OCI-LY3 (cell line): ENCODE results near the gene HMGN3.
"Not testable (repeated sequence)": the region's sequence is repeated elsewhere in the genome, so short reads cannot be mapped to it uniquely, and the experiment has no call there.

ENCODE experiments used
- H2AFZ ChIP-seq: fragments of 200-600, 300-600 bp; shearing (Covaris generic); 2 replicates; pipeline ENCODE4 v1.6.0; 2014; ENCODE audit warnings: antibody characterized with exemption, low read depth, low read length
- H3K27ac ChIP-seq: fragments of 200-600, 300-600 bp; sonication (generic); 2 replicates; pipeline ENCODE4 v1.5.1; 2014; ENCODE audit warnings: mild to moderate bottlenecking, low read length, moderate library complexity, mixed read lengths
- H3K27me3 ChIP-seq: fragments of 200-600, 300-600 bp; sonication (generic); 2 replicates; pipeline ENCODE4 v1.6.1; 2014; ENCODE audit warnings: low read depth, low read length, mixed read lengths
- H3K36me3 ChIP-seq: fragments of 200-600, 300-600 bp; sonication (generic); replicated peaks from 2 replicates; pipeline ENCODE3; 2014; ENCODE audit warnings: low read depth, low read length, mixed read lengths
- H3K4me1 ChIP-seq: fragments of 300-600, 200-600 bp; sonication (generic); 2 replicates; pipeline ENCODE4 v1.6.1; 2014; ENCODE audit warnings: low read length, mixed read lengths
- H3K4me2 ChIP-seq: fragments of 200-600, 300-600 bp; sonication (generic); 2 replicates; pipeline ENCODE4 v1.6.1; 2014; ENCODE audit warnings: low read length, mixed read lengths
- H3K4me3 ChIP-seq: fragments of 300-600, 200-600 bp; sonication (generic); 2 replicates; pipeline ENCODE4 v1.5.1; 2014; ENCODE audit warnings: antibody characterized with exemption, mild to moderate bottlenecking, low read length, moderate library complexity
- H3K79me2 ChIP-seq: fragments of 300-600, 200-600 bp; shearing (Covaris generic); 2 replicates; pipeline ENCODE4 v1.6.1; 2014; ENCODE audit warnings: mild to moderate bottlenecking, low read length, mixed read lengths
- H3K9ac ChIP-seq: fragments of 300-600, 200-600 bp; shearing (Covaris generic); 2 replicates; pipeline ENCODE4 v1.6.0; 2014; ENCODE audit warnings: mild to moderate bottlenecking, low read length, moderate library complexity
- H3K9me3 ChIP-seq: fragments of 200-600, 300-600 bp; shearing (Covaris generic); 2 replicates; pipeline ENCODE4 v1.6.1; 2014; ENCODE audit warnings: low read length, mixed read lengths; ENCODE audit not compliant: insufficient read depth
- H4K20me1 ChIP-seq: fragments of 200-600, 300-600 bp; sonication (generic); 2 replicates; pipeline ENCODE4 v1.6.1; 2016; ENCODE audit warnings: low read length, mixed read lengths; ENCODE audit not compliant: insufficient read depth
- EZH2phosphoT487 ChIP-seq: fragments of 200-600 bp; shearing (Covaris generic); IDR thresholded peaks from 2 replicates; pipeline ENCODE4 v1.6.1; 2018; ENCODE audit warnings: antibody characterized with exemption, mixed run types, low read depth
- TF ChIP-seq, protein P1 (sequence below): fragments of 200-600, 300-600 bp; sonication (generic); IDR thresholded peaks from 2 replicates; pipeline ENCODE4 v1.5.1; 2014; ENCODE audit warnings: antibody characterized with exemption, low read length, low read depth

Gene HMGN3

DNA sequence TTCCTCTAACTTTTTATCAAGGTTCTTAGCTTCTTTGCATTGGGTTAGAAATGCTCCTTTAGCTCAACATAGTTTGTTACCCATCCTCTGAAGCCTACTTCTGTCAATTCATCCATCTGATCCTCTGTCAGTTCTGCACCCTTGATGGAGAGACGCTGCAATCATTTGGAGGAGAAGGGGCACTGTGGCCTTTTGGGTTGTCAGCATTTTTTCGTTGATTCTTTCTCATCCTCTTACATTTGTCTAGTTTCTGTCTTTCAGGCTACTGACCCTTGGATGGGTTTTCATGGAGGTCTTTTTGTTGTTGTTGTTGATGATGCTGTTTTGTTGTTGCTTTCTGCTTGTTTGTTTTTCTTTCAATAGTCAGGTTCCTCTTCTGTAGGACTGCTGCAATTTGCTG lies 26.3 kb upstream of the HMGN3 start:
- H3K4me2 ChIP-seq, result no peak overlapping the region
- H3K9me3 ChIP-seq, result no peaks in the 10 kb centered on the region
- no peaks in the 10 kb centered on the region for H3K4me1 ChIP-seq
- no peaks in the 10 kb centered on the region for H3K36me3 ChIP-seq
- no peaks in the 10 kb centered on the region for H3K79me2 ChIP-seq
- no peak overlapping the region for H3K9ac ChIP-seq
- H3K4me3 ChIP-seq, result no peak overlapping the region
- H3K27ac ChIP-seq, result no peak overlapping the region
- no peaks in the 10 kb centered on the region for H3K27me3 ChIP-seq
- no peaks in the 10 kb centered on the region for H4K20me1 ChIP-seq
- TF ChIP-seq, protein P1, sequence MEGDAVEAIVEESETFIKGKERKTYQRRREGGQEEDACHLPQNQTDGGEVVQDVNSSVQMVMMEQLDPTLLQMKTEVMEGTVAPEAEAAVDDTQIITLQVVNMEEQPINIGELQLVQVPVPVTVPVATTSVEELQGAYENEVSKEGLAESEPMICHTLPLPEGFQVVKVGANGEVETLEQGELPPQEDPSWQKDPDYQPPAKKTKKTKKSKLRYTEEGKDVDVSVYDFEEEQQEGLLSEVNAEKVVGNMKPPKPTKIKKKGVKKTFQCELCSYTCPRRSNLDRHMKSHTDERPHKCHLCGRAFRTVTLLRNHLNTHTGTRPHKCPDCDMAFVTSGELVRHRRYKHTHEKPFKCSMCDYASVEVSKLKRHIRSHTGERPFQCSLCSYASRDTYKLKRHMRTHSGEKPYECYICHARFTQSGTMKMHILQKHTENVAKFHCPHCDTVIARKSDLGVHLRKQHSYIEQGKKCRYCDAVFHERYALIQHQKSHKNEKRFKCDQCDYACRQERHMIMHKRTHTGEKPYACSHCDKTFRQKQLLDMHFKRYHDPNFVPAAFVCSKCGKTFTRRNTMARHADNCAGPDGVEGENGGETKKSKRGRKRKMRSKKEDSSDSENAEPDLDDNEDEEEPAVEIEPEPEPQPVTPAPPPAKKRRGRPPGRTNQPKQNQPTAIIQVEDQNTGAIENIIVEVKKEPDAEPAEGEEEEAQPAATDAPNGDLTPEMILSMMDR, result no peak
- no peak for TF ChIP-seq EZH2phosphoT487
- no peak overlapping the region for H2AFZ ChIP-seq

- H2AFZ ChIP-seq, result no peak overlapping the region
- no peaks in the 10 kb centered on the region for H3K9me3 ChIP-seq
- no peaks in the 10 kb centered on the region for H3K27me3 ChIP-seq
- H3K79me2 ChIP-seq, result no peaks in the 10 kb centered on the region
- H3K4me3 ChIP-seq, result no peak overlapping the region
- no peaks in the 10 kb centered on the region for H4K20me1 ChIP-seq
- no peaks in the 10 kb centered on the region for H3K36me3 ChIP-seq
- H3K27ac ChIP-seq, result no peak overlapping the region
- no peaks in the 10 kb centered on the region for H3K4me1 ChIP-seq
- H3K9ac ChIP-seq, result no peak overlapping the region
- TF ChIP-seq, protein P1, result no peak
- H3K4me2 ChIP-seq, result no peak overlapping the region
Observed at GRCh38 chr6:79257381-79258205, 23.1 kb upstream of the HMGN3 start.

DNA sequence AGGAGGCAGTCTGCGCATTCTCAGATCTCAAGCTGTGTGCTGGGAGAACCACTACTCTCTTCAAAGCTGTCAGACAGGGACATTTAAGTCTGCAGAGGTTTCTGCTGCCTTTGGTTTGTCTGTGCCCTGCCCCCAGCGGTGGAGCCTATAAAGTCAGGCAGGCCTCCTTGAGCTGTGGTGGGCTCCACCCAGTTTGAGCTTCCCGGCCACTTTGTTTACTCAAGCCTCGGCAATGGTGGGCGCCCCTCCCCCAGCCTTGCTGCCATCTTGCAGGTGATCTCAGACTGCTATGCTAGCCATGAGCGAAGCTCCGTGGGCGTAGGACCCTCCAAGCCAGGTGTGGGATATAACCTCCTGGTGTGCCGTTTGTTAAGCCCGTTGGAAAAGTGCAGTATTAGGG lies 22.3 kb upstream of the HMGN3 start:
- H2AFZ ChIP-seq, H3K4me2 ChIP-seq, H3K9ac ChIP-seq, H3K27me3 ChIP-seq, H3K4me3 ChIP-seq, H4K20me1 ChIP-seq, H3K27ac ChIP-seq, H3K9me3 ChIP-seq, H3K4me1 ChIP-seq, H3K36me3 ChIP-seq, H3K79me2 ChIP-seq: not testable (repeated sequence)

GRCh38 chr6:79255086-79255485 lies 20.6 kb upstream of the HMGN3 start:
- not testable (repeated sequence) for H3K4me2 ChIP-seq, H3K4me3 ChIP-seq, H4K20me1 ChIP-seq, H3K36me3 ChIP-seq, H2AFZ ChIP-seq, H3K9ac ChIP-seq, H3K79me2 ChIP-seq, H3K9me3 ChIP-seq, H3K4me1 ChIP-seq, H3K27me3 ChIP-seq, H3K27ac ChIP-seq

- no peaks in the 10 kb centered on the region for H3K9me3 ChIP-seq
- TF ChIP-seq, protein P1, result no peak
- no peak for TF ChIP-seq EZH2phosphoT487
- no peaks in the 10 kb centered on the region for H3K79me2 ChIP-seq
- H3K27me3 ChIP-seq, result no peaks in the 10 kb centered on the region
- H3K27ac ChIP-seq, result no peak overlapping the region
- no peaks in the 10 kb centered on the region for H3K36me3 ChIP-seq
- H2AFZ ChIP-seq, result no peak overlapping the region
- no peak overlapping the region for H3K9ac ChIP-seq
- H4K20me1 ChIP-seq, result no peaks in the 10 kb centered on the region
- no peak overlapping the region for H3K4me2 ChIP-seq
- peaks cover 13% of the 10 kb centered on the region for H3K4me1 ChIP-seq
- H3K4me3 ChIP-seq, result no peak overlapping the region
Observed at GRCh38 chr6:79250559-79250958, 16.1 kb upstream of the HMGN3 start.
